Measurements from ENCODE around the gene TMEM117.

TMEM117 gene

GRCh38 chr12:43848226-43848507 is 12.3 kb downstream of the TMEM117 start:
- TF ChIP-seq, protein P1, sequence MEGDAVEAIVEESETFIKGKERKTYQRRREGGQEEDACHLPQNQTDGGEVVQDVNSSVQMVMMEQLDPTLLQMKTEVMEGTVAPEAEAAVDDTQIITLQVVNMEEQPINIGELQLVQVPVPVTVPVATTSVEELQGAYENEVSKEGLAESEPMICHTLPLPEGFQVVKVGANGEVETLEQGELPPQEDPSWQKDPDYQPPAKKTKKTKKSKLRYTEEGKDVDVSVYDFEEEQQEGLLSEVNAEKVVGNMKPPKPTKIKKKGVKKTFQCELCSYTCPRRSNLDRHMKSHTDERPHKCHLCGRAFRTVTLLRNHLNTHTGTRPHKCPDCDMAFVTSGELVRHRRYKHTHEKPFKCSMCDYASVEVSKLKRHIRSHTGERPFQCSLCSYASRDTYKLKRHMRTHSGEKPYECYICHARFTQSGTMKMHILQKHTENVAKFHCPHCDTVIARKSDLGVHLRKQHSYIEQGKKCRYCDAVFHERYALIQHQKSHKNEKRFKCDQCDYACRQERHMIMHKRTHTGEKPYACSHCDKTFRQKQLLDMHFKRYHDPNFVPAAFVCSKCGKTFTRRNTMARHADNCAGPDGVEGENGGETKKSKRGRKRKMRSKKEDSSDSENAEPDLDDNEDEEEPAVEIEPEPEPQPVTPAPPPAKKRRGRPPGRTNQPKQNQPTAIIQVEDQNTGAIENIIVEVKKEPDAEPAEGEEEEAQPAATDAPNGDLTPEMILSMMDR (IDR thresholded peaks at IDR 0.05; ENCODE audit: low read depth, low read length): no peak
- no peaks in the 10 kb centered on the region for H3K36me3 ChIP-seq
- no peaks in the 10 kb centered on the region for H3K9me3 ChIP-seq
- H3K27me3 ChIP-seq: peaks cover 5% of the 10 kb centered on the region; the same call in 1 of the 2 replicates
- H3K4me1 ChIP-seq: no peaks in the 10 kb centered on the region
- DNase-seq: no peak
- H3K4me3 ChIP-seq (ENCODE audit: low read depth, low read length): no peak overlapping the region

DNA sequence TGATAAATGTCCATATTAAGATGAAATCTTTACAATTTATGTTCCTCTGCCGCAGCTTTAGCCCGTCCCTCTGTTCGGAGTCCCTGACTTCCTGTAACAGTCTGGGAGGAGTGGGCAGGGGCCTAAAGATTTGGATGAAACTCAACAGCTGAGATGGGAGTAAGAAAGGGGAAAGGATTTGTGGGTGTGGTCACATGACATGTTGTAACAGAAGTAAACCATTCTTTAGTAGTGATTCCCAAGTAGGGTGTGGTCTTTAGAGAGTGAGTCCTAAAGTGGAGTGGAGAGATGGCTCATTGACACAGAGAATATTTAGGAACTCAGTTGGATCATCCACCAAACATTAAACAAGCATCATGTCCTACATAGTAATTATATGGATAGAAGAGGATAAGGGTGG is 12.9 kb downstream of the TMEM117 start:
- TF ChIP-seq, protein P1 (IDR thresholded peaks at IDR 0.05; ENCODE audit: low read depth, low read length): no peak
- H3K4me1 ChIP-seq: no peaks in the 10 kb centered on the region
- DNase-seq: no peak
- H3K27me3 ChIP-seq: peaks cover 5% of the 10 kb centered on the region; the same call in 1 of the 2 replicates
- no peak overlapping the region for H3K4me3 ChIP-seq (ENCODE audit: low read depth, low read length)
- H3K9me3 ChIP-seq: no peaks in the 10 kb centered on the region
- no peaks in the 10 kb centered on the region for H3K36me3 ChIP-seq

DNA sequence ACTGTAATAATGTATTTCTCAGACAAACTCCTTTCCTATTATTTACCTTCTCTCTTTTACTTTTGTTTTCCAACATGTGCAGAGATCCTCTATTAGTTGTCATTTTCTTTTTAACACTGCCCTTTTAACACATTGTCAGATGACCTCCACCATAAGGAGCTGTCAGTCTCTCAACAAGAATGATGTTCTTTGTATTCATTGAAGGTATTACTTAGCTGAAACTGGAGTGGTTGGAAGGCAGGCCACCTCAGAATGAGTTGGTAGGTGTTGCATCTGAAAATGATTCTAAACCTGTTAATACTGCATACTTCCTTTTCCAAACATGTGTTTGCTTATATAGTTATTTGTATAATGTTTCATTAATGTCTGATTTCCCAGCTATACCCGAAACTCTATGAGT is 16.9 kb downstream of the TMEM117 start:
- H3K4me1 ChIP-seq: no peaks in the 10 kb centered on the region
- TF ChIP-seq, protein P1 (IDR thresholded peaks at IDR 0.05; ENCODE audit: low read depth, low read length): no peak
- peaks cover 5% of the 10 kb centered on the region; the same call in 1 of the 2 replicates for H3K27me3 ChIP-seq
- DNase-seq: no peak
- no peaks in the 10 kb centered on the region for H3K36me3 ChIP-seq
- H3K4me3 ChIP-seq (ENCODE audit: low read depth, low read length): no peak overlapping the region
- H3K9me3 ChIP-seq: no peaks in the 10 kb centered on the region

GRCh38 chr12:43856972-43857371 is 21.1 kb downstream of the TMEM117 start:
- TF ChIP-seq, protein P1 (IDR thresholded peaks at IDR 0.05; ENCODE audit: low read depth, low read length): no peak
- no peak for DNase-seq
- H3K27me3 ChIP-seq: no peaks in the 10 kb centered on the region; the same call in 1 of the 2 replicates
- no peaks in the 10 kb centered on the region for H3K36me3 ChIP-seq
- no peaks in the 10 kb centered on the region for H3K4me1 ChIP-seq
- H3K9me3 ChIP-seq: no peaks in the 10 kb centered on the region
- no peak overlapping the region for H3K4me3 ChIP-seq (ENCODE audit: low read depth, low read length)

DNA sequence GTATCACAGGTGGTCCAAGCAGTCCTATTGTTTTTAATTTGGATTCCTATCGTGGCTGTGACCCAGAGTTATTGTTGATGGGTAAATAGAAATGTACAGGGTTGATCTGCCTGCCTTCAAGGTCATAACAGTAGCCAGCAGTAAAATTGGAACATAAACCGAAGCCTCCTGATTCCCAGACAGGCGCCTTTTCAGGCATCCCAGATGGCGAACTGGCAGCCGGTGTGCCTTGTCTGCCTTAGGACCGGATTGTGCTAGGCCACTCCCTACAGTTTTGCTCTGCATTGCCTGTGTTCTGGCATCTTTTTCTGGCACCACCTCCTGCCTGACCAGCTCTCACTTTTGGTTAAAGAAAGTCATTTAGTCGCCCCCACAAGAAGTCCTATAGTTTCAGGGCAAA is 22.2 kb downstream of the TMEM117 start:
- no peaks in the 10 kb centered on the region for H3K9me3 ChIP-seq
- TF ChIP-seq, protein P1 (IDR thresholded peaks at IDR 0.05; ENCODE audit: low read depth, low read length): no peak
- no peak for DNase-seq
- H3K36me3 ChIP-seq: no peaks in the 10 kb centered on the region
- no peaks in the 10 kb centered on the region for H3K4me1 ChIP-seq
- H3K27me3 ChIP-seq: peaks cover 1% of the 10 kb centered on the region
- H3K4me3 ChIP-seq (ENCODE audit: low read depth, low read length): no peak overlapping the region

DNA sequence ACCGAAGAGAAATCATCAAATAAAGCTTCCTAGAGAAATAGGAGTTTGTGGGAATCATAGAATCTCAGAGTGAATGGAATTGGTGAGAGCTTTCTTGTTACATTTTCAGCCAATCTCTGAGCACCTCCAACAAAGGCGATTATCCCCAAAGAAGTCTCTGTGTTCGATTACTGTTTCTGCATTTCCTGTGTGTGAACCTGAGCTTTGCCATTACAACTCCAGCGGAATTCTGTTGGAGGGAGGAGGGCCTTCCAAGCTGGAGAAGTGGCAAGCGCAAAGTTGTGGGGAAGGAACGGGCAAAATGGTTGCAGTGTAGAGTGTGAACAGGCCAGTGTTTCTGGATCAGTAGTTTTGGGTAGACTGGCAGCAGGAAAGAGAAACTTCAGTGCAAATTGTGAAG is 23.1 kb downstream of the TMEM117 start:
- H3K4me3 ChIP-seq (ENCODE audit: low read depth, low read length): no peak overlapping the region
- TF ChIP-seq, protein P1 (IDR thresholded peaks at IDR 0.05; ENCODE audit: low read depth, low read length): no peak
- H3K4me1 ChIP-seq: no peaks in the 10 kb centered on the region
- H3K9me3 ChIP-seq: no peaks in the 10 kb centered on the region
- DNase-seq: no peak
- H3K27me3 ChIP-seq: peaks cover 3% of the 10 kb centered on the region
- no peaks in the 10 kb centered on the region for H3K36me3 ChIP-seq

Data from BE2C (cell line).